ENCODE results near the gene MAPK8IP3.

DNA sequence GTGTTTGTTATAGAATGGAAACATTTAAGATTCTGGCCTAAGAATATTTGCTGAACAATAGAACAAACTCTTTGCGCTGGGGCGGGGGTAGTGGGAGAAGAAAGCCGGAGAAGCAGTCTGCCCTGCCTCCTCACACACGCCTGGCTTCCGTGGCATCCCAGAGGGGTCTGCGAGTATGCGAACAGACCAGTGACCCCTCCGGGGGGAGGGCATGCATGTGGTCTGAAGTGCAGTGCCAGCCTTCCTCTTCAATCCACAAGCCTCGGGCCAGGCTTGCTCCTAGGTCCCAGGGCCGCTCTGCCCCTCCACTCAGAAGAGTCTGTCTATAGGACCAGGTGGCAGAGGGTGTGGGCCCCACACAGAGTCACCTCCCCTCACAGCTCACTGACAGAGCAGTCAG lies 101.6 kb downstream of the MAPK8IP3 start:
- no peak for TF ChIP-seq POLR2AphosphoS5 (IDR thresholded peaks at IDR 0.05; ENCODE audit: insufficient read depth in 1 of 2, low read depth in 1 of 2)
- TF ChIP-seq, protein P1, sequence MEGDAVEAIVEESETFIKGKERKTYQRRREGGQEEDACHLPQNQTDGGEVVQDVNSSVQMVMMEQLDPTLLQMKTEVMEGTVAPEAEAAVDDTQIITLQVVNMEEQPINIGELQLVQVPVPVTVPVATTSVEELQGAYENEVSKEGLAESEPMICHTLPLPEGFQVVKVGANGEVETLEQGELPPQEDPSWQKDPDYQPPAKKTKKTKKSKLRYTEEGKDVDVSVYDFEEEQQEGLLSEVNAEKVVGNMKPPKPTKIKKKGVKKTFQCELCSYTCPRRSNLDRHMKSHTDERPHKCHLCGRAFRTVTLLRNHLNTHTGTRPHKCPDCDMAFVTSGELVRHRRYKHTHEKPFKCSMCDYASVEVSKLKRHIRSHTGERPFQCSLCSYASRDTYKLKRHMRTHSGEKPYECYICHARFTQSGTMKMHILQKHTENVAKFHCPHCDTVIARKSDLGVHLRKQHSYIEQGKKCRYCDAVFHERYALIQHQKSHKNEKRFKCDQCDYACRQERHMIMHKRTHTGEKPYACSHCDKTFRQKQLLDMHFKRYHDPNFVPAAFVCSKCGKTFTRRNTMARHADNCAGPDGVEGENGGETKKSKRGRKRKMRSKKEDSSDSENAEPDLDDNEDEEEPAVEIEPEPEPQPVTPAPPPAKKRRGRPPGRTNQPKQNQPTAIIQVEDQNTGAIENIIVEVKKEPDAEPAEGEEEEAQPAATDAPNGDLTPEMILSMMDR (IDR thresholded peaks at IDR 0.05) = no peak
